ENCODE data around the gene LRP1B.

DNA sequence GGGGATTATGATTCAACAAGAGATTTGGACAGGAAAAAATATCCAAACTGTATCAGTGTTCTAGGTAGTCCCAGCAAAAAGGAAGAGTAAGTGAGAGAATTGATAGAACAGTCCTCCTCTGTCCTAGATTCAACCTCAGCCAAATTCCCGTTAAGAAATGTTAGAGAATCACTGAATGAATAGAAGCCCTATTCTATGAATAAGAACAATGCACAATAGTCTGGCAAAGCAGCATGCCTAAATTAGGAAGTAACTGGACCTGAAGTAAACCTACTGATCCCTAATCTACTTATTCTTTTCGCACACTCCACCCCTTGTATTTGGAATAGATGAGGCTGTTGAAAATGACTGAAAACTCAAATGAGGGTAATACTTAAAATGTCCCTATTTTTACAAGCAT lies 1665.5 kb downstream of the LRP1B start:
- TF ChIP-seq POLR2AphosphoS5 (IDR thresholded peaks at IDR 0.05; ENCODE audit: low read depth, low read length), result no peak
- TF ChIP-seq, protein P1, sequence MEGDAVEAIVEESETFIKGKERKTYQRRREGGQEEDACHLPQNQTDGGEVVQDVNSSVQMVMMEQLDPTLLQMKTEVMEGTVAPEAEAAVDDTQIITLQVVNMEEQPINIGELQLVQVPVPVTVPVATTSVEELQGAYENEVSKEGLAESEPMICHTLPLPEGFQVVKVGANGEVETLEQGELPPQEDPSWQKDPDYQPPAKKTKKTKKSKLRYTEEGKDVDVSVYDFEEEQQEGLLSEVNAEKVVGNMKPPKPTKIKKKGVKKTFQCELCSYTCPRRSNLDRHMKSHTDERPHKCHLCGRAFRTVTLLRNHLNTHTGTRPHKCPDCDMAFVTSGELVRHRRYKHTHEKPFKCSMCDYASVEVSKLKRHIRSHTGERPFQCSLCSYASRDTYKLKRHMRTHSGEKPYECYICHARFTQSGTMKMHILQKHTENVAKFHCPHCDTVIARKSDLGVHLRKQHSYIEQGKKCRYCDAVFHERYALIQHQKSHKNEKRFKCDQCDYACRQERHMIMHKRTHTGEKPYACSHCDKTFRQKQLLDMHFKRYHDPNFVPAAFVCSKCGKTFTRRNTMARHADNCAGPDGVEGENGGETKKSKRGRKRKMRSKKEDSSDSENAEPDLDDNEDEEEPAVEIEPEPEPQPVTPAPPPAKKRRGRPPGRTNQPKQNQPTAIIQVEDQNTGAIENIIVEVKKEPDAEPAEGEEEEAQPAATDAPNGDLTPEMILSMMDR (IDR thresholded peaks at IDR 0.05), result no peak
